Central memory CD4-positive, alpha-beta T cell (primary cell): ENCODE results near the gene FALEC.

Source experiments
- DNase-seq: peaks from one replicate; pipeline ENCODE4 v3.0.0; 2022

FALEC gene

GRCh38 chr1:150548324-150548631 is 32.7 kb downstream of the FALEC start:
- no peak for DNase-seq

DNA sequence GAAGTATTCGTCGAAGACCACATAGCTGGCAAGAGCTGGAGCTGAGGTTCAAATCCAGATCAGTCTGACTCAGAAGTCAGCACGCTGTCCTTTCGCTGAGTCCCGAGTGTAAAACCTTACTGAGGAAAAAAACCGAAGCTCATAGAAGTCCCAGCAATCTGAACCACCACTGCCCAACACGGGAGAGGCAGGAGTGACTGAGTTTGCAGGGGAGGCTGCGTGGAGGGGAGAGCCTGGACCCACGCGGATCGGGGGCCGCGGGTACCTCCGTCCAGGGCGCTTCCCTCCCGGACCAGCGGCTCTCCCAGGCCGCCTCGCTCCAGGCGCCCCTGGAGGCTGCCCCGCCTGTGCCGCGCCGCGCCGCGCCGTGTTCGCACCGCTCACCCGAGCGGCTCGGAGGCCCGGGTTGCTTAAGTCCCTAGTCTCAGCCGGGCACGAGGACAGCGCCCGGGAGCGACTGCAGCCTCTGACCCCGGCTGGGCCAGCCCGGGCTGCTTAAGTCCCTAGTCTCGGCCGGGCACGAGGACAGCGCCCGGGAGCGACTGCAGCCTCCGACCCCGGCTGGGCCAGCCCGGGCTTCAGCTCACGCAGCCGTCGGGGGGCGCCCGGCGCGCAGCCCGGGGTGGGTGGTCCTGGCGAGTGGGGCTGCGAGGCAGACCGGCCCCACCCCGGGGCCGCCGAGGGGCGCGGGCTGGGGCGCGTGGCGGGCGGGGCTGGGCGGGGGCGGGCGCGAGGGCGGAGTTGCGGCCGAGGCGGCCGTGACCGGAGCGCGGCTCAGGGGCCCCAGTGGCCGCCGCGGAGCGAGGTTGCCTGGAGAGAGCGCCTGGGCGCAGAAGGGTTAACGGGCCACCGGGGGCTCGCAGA is 33.3 kb downstream of the FALEC start, which contains the start of gene ADAMTSL4:
TSS of gene ADAMTSL4 (plus strand) at position 777 of the 864 bp plus-strand sequence. CDS start 2,881 bp downstream, outside the sequence.
- no peak for DNase-seq

GRCh38 chr1:150549496-150550221 is 34.1 kb downstream of the FALEC start:
- no peak for DNase-seq

GRCh38 chr1:150550222-150551050 is 34.9 kb downstream of the FALEC start:
- DNase-seq, result no peak

GRCh38 chr1:150551051-150551783 is 35.7 kb downstream of the FALEC start:
- DNase-seq, result no peak

- no peak for DNase-seq
Observed at GRCh38 chr1:150551784-150552127, 36.2 kb downstream of the FALEC start.

DNA sequence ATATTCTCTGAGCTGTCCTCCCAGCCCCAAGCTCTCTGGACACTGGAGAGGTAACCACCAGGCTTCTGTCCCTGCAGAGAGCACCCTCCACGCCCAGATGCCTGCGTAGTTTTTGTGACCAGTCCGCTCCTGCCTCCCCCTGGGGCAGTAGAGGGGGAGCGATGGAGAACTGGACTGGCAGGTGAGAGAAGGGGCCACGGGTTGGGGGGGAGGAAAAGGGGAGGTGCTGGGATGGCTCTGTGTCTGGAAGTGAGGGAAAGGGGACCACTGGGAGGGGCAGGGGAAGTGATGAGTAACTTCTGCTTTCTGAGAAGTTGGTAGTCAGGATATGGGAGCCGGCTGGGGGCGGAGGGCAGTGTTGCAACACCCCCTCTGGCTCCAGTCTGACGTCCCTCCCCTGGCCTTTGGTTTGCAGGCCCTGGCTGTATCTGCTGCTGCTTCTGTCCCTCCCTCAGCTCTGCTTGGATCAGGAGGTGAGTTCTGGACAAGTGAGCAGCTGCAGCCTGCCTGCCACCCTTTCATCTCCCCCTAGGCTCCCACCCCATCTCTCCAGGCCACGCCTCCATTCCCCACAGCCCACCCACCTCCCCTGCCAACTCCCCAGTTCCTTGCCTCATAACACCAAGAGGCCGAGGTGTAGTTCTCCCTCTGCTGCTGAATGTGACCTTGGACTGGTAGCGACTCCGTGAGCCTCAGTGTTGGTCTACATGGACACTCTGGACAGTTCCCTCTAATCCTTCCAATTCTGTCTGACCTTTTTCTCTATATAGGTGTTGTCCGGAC is 36.8 kb downstream of the FALEC start:
- DNase-seq, result no peak

DNA sequence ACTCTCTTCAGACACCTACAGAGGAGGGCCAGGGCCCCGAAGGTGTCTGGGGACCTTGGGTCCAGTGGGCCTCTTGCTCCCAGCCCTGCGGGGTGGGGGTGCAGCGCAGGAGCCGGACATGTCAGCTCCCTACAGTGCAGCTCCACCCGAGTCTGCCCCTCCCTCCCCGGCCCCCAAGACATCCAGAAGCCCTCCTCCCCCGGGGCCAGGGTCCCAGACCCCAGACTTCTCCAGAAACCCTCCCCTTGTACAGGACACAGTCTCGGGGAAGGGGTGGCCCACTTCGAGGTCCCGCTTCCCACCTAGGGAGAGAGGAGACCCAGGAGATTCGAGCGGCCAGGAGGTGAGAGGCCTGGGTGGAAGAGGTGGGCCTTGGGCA is 37.3 kb downstream of the FALEC start:
- no peak for DNase-seq

GRCh38 chr1:150553392-150554085 is 38.0 kb downstream of the FALEC start:
- no peak for DNase-seq

- DNase-seq, result no peak
Observed at GRCh38 chr1:150554086-150554452, 38.5 kb downstream of the FALEC start.

GRCh38 chr1:150555198-150555970 is 39.8 kb downstream of the FALEC start:
- DNase-seq, result no peak

GRCh38 chr1:150555971-150556865 is 40.7 kb downstream of the FALEC start:
- no peak for DNase-seq

DNA sequence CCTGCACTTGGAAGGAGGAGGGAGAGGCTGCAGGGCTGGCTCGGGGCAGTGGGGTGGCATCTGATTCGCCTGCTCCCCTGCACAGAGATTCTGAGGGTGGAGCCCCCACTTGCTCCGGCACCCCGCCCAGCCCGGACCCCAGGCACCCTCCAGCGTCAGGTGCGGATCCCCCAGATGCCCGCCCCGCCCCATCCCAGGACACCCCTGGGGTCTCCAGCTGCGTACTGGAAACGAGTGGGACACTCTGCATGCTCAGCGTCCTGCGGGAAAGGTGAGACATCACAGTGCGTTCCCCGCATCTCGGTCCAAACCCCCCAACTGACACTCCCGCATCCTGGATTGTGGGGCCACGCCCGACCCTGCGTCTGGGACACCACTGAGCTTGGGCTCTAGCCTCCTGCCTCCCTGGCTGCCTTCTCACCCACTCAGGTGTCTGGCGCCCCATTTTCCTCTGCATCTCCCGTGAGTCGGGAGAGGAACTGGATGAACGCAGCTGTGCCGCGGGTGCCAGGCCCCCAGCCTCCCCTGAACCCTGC is 41.6 kb downstream of the FALEC start:
- no peak for DNase-seq

DNA sequence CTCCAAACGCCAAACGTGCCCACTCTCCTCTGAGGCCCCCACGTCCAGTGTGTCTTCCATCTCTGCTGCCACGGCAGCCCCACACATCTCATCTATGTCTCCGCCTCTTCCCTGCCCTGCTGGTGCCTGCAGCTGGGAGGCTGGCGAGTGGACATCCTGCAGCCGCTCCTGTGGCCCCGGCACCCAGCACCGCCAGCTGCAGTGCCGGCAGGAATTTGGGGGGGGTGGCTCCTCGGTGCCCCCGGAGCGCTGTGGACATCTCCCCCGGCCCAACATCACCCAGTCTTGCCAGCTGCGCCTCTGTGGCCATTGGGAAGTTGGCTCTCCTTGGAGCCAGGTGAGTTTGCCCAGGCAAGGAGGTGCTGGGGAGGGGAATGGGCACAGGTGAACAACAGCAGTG is 42.3 kb downstream of the FALEC start:
- no peak for DNase-seq

GRCh38 chr1:150558303-150558704 is 42.8 kb downstream of the FALEC start:
- no peak for DNase-seq

GRCh38 chr1:150558761-150559655 is 43.5 kb downstream of the FALEC start:
- no peak for DNase-seq

DNA sequence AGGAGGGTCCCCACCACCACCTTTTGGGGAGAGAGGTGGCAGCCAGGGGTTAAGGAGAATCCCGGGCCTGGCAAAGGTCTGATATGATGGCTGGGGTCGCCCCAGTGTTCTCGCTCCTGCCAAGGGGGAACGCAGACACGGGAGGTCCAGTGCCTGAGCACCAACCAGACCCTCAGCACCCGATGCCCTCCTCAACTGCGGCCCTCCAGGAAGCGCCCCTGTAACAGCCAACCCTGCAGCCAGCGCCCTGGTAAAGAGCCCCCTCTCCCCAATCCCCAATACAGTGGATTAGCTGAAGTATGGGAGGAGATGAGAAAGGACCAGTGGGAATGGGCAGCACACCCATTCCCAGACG is 44.1 kb downstream of the FALEC start:
- DNase-seq, result no peak

- DNase-seq, result peak; percentile 68
Observed at GRCh38 chr1:150560011-150560438, 44.5 kb downstream of the FALEC start.
